Activated naive CD4-positive, alpha-beta T cell treated with Interleukin-2 at 50 U/mL for 16 hours (primary cell): ENCODE measurements around the gene MARCHF3.
"Not testable (repeated sequence)": the region's sequence is repeated elsewhere in the genome, so short reads cannot be mapped to it uniquely, and the experiment has no call there.

Source experiments
- DNase-seq: peaks from one replicate; pipeline ENCODE4 v3.0.0-alpha.2; 2020

MARCHF3 gene

GRCh38 chr5:126866851-126867636 is 163.3 kb downstream of the MARCHF3 start:
- DNase-seq = no peak

- no peak for DNase-seq
These were observed 165.1 kb downstream of the MARCHF3 start for GRCh38 chr5:126865299-126865698.

- DNase-seq = no peak
These were observed 166.2 kb downstream of the MARCHF3 start for GRCh38 chr5:126864042-126864688.

- no peak for DNase-seq
These were observed 167.0 kb downstream of the MARCHF3 start for GRCh38 chr5:126863402-126863801.

DNA sequence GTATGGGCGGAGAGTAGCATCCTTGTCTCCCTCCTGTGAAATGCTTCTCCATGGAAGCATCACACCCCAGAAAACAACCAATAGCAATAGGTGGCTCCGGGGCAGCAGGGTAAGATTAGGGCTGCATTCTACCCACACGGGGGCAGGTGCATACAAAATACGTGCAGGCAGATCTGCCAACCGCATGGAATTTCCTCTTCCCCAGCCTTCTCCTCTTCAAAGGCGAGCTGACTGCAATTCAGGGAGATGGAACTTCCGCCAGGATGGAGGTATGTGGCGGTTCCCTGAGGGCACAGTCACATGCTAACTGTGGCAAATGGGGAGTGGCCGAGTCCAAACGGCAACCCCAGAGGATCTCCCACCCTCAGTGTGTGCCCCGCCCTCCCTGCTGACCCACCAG is 171.9 kb downstream of the MARCHF3 start:
- no peak for DNase-seq

DNA sequence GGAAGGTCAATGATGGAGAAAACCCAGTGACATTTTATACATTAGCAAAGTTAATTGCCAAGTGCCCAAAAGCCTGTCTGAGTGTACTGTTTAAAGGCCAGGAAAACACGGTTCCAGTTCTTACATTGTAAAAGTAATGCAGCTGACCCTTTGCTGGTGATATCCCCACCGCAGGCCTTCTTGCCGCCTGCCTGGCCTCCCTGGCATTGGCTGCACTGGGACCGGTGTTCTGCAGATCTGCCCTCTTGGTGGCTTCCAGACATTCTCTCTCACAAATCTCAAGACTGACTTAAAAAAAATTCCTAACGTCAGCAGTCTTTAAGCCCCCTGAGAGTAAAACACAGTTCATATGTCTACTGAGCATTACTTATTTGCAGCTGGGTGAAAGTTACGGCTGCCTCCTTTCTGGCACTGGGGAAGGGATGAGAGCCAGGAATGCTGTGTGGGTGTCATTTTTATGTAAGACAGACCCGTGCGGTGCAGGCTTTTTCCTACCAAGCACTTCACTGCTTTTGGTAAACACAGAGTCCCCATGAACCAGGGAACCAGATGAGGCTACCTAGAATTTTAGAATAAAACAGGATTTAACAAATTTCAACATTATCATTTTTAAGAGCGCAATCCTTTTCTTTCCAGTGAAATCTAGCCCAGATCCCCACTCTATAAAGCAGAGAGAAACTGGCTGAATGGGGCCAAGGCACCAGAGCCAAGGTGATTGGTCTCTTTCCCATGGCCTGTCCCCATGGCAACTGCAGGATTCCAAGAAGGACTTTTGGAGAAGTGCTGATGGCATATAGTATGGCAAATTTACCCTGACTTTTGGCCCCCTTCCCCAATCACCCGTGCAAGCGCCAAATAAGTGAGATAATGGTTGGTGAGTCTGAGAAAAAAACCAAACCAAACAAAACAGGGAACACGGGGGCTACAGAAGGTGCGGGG is 172.6 kb downstream of the MARCHF3 start:
- no peak for DNase-seq

DNA sequence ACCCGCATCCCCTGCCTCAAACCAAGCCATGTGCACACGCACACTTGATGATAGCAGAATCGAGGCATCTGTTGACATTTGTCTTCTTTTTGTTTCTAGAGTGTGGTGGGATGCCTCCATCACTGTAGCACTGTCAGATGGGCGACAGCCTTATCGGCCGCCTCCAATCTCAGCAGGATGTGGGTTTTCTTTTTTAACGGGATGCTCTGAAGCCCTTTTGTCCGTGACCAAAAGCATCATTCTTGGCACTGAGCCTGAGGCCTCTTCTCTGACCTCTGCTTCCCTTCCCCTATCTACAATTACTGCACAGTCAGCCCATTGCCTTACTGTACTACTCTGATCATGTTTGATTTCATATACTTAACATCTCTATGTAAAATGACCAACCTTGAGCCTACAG is 175.1 kb downstream of the MARCHF3 start:
- no peak for DNase-seq

- no peak for DNase-seq
These were observed 175.7 kb downstream of the MARCHF3 start for GRCh38 chr5:126854526-126855110.

- not testable (repeated sequence) for DNase-seq
These were observed 176.6 kb downstream of the MARCHF3 start for GRCh38 chr5:126853541-126854307.

- no peak for DNase-seq
These were observed 177.5 kb downstream of the MARCHF3 start for GRCh38 chr5:126852841-126853271.

DNA sequence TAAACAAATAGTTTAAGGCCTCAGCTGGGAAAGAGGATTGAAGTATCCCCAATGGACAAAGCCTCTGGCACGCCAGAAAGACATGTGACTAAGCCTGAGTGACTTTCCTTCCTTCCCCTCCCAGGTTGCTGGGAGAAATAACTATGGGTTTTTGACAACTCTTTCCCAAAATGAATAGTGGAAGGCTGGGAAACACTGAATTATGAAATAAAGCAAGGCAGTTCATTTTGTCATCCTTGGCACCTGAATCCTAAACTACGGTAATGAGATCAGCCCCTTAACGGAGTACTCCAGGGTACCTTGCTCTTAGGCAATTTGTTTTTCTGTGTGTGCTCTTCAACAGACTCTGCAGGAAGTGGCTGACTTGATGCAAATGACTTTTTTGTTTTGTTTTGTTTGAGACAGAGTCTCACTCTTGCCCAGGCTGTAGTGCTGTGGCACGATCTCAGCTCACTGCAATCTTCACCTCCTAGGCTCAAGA is 178.2 kb downstream of the MARCHF3 start:
- DNase-seq = no peak

- no peak for DNase-seq
These were observed 178.8 kb downstream of the MARCHF3 start for GRCh38 chr5:126851501-126852011.

- DNase-seq = no peak
These were observed 181.2 kb downstream of the MARCHF3 start for GRCh38 chr5:126849101-126849678.

GRCh38 chr5:126848253-126848652 is 182.1 kb downstream of the MARCHF3 start:
- DNase-seq = no peak

DNA sequence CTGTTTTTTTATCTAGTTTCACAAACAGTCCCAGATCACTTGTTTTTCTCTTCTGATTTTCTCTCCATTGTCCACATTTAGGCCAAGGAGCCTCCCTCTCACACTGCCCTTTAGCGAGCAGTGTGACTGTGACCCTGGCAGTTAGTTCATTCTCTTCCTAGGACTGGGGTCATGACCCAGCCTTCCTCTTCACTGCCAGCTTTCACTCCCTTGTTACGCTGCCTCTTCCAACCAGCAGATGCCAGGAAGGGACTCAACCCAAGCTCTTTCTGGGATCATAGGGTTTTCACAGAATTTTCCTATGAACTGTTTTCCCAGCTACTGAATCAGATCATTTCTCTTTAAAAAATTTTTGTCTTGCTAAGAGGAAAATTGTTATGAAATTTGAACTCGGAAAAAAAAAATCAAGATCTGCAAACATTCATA is 182.5 kb downstream of the MARCHF3 start:
- no peak for DNase-seq

DNA sequence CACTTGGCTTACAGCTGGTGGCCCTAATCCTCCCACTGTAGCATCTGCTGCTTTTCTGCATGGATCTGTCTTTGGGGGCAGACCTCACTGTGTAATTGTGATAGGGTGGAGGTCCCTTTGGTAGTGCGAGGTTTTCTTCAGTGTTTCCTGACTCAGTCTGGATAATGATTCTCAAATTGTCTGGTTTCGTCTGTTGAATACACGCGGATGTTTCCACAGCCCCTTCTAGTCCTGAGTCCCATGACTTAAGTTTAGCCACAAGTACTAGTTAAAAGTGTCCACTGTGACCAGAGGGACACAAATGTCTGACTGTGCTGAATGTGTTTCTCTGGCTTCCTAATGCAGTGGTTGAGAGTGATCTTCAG is 182.9 kb downstream of the MARCHF3 start:
- DNase-seq = no peak

DNA sequence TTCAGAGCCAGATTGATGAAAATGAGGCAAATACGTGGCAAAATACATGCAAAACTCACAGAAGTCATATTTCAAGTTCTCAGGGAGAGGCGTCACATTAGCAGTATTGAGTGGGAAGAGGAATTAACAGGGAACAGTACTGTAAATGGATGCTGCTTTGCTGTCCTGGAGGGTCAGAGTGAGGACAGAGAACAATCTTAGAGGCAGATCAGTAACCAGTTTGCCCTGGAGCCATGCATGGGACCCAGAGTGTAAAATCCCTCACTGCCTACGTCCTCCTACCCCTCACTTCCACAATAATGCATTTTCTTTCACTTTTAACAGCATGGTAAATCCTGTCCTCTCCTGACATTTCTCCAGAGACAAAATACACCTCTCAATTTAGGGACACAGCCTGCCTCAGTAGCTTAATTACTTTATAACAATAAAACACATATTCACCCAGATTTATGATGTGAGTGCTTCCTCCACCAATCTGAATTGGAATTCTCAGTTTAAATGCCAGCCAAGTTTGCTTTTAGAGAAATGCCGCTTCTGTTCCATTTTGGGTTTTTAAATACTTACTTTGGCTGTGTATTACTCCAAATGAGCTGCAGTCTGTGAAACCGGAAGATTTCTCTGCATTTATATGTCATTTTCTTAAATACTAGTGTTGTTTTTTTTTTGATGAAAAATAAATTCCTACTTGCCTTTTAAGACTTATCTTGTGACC is 183.5 kb downstream of the MARCHF3 start:
- DNase-seq = no peak

DNA sequence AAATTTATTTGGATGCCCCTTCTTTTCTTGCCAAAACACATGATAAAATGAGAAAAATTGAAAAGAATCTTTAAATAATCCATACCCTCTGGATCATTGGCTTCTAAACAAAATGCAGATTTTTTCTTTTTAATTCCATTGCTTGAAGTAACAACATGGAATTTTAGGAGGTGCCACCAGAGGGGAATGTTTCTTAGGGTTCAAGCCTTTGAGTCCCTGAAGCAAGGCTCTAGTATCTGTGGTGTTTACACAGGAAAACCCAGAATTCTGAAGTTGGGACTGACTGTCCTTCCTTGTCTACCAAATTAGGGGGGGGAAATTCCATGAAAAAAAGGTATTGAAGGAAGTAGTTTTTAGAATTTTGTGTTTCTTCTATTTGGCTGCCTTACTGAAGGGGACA is 184.0 kb downstream of the MARCHF3 start:
- no peak for DNase-seq

- DNase-seq = peak; percentile 45
These were observed 184.8 kb downstream of the MARCHF3 start for GRCh38 chr5:126845470-126846070.

GRCh38 chr5:126843375-126843774 is 187.0 kb downstream of the MARCHF3 start:
- not testable (repeated sequence) for DNase-seq
